ENCODE measurements around the gene NPVF. TPM values are rescaled to one million over a fixed set of nuclear protein-coding genes. Genes with fewer than 3 reads are reported as not detected.

The NPVF gene
- total RNA-seq, 2 experiments from 2014 or later, result not detected

DNA sequence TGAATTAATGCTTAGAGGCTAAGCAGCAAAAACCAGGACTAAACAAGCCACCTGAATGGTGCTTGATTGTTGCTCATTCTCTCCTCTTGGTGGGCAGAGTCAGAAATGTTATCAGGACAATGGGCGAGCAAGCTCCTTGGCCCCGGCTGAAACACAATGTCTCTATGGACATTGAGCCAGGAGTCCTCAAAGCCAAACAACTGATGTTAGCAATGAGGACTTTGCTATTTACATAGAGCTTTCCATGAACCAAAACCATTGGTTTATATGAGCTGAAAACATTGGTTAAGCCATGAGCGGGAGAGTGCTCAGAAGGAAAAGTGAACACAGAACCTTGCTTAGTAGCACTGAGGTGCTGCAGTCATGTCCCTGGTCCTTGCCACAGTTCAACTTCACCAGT lies 21.5 kb upstream of the NPVF start:
- no peaks in the 10 kb centered on the region for H3K4me1 Mint-ChIP-seq
- H3K27me3 Mint-ChIP-seq, result peaks cover 9% of the 10 kb centered on the region
- no peaks in the 10 kb centered on the region for H3K36me3 Mint-ChIP-seq (ENCODE audit: low read depth)
- H3K9me3 Mint-ChIP-seq, result no peaks in the 10 kb centered on the region
- DNase-seq, result no peak
- ChIA-PET CTCF (no interaction called here), POLR2A (no interaction called here)
- no peak overlapping the region for H3K4me3 Mint-ChIP-seq
- no peak overlapping the region for H3K27ac Mint-ChIP-seq

DNA sequence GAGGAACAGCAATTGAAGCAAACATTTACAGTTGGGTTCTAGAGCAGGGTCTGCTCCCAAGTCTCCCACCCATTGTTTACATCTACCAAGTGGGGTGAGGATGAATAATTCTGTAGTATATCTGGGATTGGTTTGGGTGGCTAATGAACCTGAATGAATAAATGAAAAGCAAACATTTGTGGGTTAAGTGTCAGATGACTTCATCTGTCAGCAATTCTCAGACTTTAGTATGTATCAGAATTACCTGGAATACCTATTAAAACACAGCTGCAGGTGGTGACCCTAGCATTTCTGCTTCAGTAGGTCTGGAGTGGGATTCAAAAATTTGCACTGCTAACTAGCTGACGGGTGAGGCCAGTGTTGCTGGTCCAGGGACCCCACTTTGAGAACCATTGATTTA lies 18.0 kb upstream of the NPVF start:
- Mint-ChIP-seq H3K36me3 (ENCODE audit: low read depth) (no peaks in the 10 kb centered on the region), H3K4me1 (no peaks in the 10 kb centered on the region), H3K27me3 (peaks cover 15% of the 10 kb centered on the region), H3K4me3 (no peak overlapping the region), H3K27ac (no peak overlapping the region), H3K9me3 (no peaks in the 10 kb centered on the region)
- DNase-seq, result no peak
- ChIA-PET POLR2A (no interaction called here), CTCF (no interaction called here)

DNA sequence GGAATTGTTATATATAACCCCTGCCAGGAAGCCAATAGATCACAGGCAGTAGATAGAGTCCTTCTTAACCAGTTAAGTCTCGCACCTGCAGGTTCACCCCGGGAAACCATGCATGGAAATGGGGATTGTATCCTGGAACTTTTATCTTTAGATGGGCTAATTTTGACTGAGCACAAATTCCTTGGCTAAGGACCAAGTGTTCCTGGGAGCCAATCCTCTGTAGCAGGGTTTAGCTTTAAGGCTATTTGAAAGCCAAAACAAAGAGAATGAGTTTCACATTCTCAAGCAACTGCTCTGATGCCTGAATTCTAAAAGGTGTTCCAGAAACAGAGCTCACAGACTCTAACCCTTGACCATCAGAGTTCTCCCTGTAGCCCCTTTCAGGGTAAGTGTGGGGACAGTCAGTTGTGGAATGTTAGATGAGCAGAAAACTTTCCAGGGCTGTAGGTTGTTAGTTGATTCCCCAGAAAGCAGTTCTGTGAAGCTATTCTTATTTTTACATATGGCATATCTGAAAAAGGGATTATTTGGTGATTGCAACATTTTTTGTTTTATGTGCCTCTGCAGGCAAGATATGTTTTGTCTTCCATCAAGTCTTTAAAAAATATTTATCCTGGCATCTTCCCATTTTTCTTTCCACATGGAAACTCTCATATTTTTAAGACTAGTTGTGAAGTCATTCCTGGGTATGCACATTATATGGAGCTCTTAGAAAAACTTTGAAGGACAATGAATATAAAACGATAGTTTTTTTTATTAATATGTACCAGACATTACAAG lies 16.2 kb upstream of the NPVF start:
- Mint-ChIP-seq H3K9me3 (no peaks in the 10 kb centered on the region), H3K36me3 (ENCODE audit: low read depth) (no peaks in the 10 kb centered on the region), H3K27ac (no peak overlapping the region), H3K4me1 (no peaks in the 10 kb centered on the region), H3K4me3 (no peak overlapping the region), H3K27me3 (peaks cover 15% of the 10 kb centered on the region)
- no peak for DNase-seq
- ChIA-PET POLR2A (no interaction called here), CTCF (interaction anchor here (0.6 to 1.5 kb wide), 3 partner anchors 11 to 25 kb away, joined by 3 to 4 read pairs (median 3); no protein-coding TSS in a partner anchor)

- Mint-ChIP-seq H3K27ac (no peak overlapping the region), H3K4me3 (no peak overlapping the region), H3K9me3 (no peaks in the 10 kb centered on the region), H3K4me1 (no peaks in the 10 kb centered on the region), H3K27me3 (peaks cover 14% of the 10 kb centered on the region), H3K36me3 (ENCODE audit: low read depth) (no peaks in the 10 kb centered on the region)
- CTCF ChIA-PET, result no interaction called here
- no peak for DNase-seq
- POLR2A ChIA-PET, result no interaction called here
These were observed 14.4 kb upstream of the NPVF start for GRCh38 chr7:25242678-25243077.

GRCh38 chr7:25240896-25241295 lies 12.6 kb upstream of the NPVF start:
- CTCF ChIA-PET, result no interaction called here
- peaks cover 11% of the 10 kb centered on the region for H3K27me3 Mint-ChIP-seq
- no peaks in the 10 kb centered on the region for H3K4me1 Mint-ChIP-seq
- POLR2A ChIA-PET, result no interaction called here
- DNase-seq, result no peak
- no peaks in the 10 kb centered on the region for H3K9me3 Mint-ChIP-seq
- no peak overlapping the region for H3K27ac Mint-ChIP-seq
- no peak overlapping the region for H3K4me3 Mint-ChIP-seq
- no peaks in the 10 kb centered on the region for H3K36me3 Mint-ChIP-seq (ENCODE audit: low read depth)

GRCh38 chr7:25240340-25240739 lies 12.1 kb upstream of the NPVF start:
- Mint-ChIP-seq H3K27ac (no peak overlapping the region), H3K4me3 (no peak overlapping the region), H3K9me3 (no peaks in the 10 kb centered on the region), H3K36me3 (ENCODE audit: low read depth) (no peaks in the 10 kb centered on the region), H3K4me1 (no peaks in the 10 kb centered on the region), H3K27me3 (peaks cover 10% of the 10 kb centered on the region)
- ChIA-PET CTCF (no interaction called here), POLR2A (no interaction called here)
- DNase-seq, result no peak

GRCh38 chr7:25239888-25240287 lies 11.6 kb upstream of the NPVF start:
- Mint-ChIP-seq H3K9me3 (no peaks in the 10 kb centered on the region), H3K27me3 (peaks cover 8% of the 10 kb centered on the region), H3K4me3 (no peak overlapping the region), H3K27ac (no peak overlapping the region), H3K36me3 (ENCODE audit: low read depth) (no peaks in the 10 kb centered on the region), H3K4me1 (no peaks in the 10 kb centered on the region)
- POLR2A ChIA-PET, result no interaction called here
- no peak for DNase-seq
- CTCF ChIA-PET, result no interaction called here

DNA sequence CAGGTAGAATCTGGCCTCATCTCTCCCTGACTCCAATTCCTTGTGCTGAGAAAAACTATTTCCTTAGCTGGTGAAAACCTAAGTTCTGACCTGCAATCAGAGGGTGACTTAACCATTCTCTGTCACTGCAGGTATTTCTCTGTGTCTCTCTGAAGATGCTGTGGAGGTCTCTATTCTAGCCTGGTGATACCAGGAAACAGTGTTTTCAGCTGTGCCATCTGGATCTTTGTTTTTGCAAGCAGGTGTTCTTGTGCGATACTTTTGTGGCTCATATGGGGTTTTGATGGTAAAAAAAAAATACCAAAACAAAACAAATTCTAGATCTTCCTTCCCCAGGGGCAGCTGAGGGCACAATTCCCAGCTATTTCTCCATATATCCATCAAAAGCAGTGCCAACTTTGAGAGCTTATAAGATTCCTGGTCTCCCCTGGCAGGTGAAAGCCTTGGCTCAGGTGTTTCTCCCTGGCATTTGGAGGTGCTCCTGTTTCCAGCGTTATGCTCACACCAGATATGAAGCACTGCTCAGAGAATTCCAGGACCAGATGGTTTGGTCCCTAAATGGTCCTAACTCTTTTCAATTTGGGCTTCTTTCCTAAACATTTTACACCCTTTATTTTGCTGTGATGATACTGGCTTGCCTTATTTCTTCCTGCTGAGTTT lies 9.9 kb upstream of the NPVF start:
- peaks cover 5% of the 10 kb centered on the region for H3K27me3 Mint-ChIP-seq
- no peaks in the 10 kb centered on the region for H3K4me1 Mint-ChIP-seq
- no peaks in the 10 kb centered on the region for H3K36me3 Mint-ChIP-seq (ENCODE audit: low read depth)
- H3K27ac Mint-ChIP-seq, result no peak overlapping the region
- no peak overlapping the region for H3K4me3 Mint-ChIP-seq
- POLR2A ChIA-PET, result no interaction called here
- no peak for DNase-seq
- H3K9me3 Mint-ChIP-seq, result no peaks in the 10 kb centered on the region
- CTCF ChIA-PET, result interaction anchor here (0.5 kb wide), 1 partner anchor 156 kb away, joined by 3 read pairs; no protein-coding TSS in a partner anchor

GRCh38 chr7:25235471-25235870 lies 7.2 kb upstream of the NPVF start:
- H3K9me3 Mint-ChIP-seq, result no peaks in the 10 kb centered on the region
- no peaks in the 10 kb centered on the region for H3K4me1 Mint-ChIP-seq
- H3K4me3 Mint-ChIP-seq, result no peak overlapping the region
- no peak for DNase-seq
- no peaks in the 10 kb centered on the region for H3K36me3 Mint-ChIP-seq (ENCODE audit: low read depth)
- H3K27ac Mint-ChIP-seq, result no peak overlapping the region
- peaks cover 4% of the 10 kb centered on the region for H3K27me3 Mint-ChIP-seq
- CTCF ChIA-PET, result interaction anchor here (0.6 kb wide), 2 partner anchors 122 to 182 kb away, joined by 3 read pairs; no protein-coding TSS in a partner anchor
- POLR2A ChIA-PET, result no interaction called here

DNA sequence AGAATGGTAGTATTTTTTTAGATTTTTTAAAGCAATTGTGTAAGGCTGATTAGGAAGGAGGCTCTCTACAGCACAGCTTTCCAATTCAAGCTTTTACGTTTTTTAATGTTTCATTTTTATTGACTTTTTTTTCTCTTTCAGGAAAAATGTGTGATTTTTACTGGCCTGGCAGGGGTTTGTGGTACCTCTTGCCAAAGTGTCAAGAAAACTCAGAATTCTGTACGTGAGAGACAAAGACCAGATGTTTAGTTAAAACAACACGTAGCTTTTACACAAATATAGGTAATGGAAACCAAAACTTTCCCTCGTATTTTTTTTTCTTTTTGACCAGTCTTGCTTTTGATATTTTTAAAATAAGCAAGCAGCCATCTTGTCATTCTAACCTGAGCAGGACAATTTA lies 6.0 kb upstream of the NPVF start:
- CTCF ChIA-PET, result no interaction called here
- H3K4me3 Mint-ChIP-seq, result no peak overlapping the region
- no peaks in the 10 kb centered on the region for H3K9me3 Mint-ChIP-seq
- no peaks in the 10 kb centered on the region for H3K36me3 Mint-ChIP-seq (ENCODE audit: low read depth)
- POLR2A ChIA-PET, result interaction anchor here (0.6 kb wide), 1 partner anchor 736 kb away, joined by 6 read pairs; no protein-coding TSS in a partner anchor
- peaks cover 4% of the 10 kb centered on the region for H3K27me3 Mint-ChIP-seq
- DNase-seq, result no peak
- no peaks in the 10 kb centered on the region for H3K4me1 Mint-ChIP-seq
- no peak overlapping the region for H3K27ac Mint-ChIP-seq

- POLR2A ChIA-PET, result no interaction called here
These were observed 5.1 kb downstream of the NPVF start for GRCh38 chr7:25223206-25223605.

DNA sequence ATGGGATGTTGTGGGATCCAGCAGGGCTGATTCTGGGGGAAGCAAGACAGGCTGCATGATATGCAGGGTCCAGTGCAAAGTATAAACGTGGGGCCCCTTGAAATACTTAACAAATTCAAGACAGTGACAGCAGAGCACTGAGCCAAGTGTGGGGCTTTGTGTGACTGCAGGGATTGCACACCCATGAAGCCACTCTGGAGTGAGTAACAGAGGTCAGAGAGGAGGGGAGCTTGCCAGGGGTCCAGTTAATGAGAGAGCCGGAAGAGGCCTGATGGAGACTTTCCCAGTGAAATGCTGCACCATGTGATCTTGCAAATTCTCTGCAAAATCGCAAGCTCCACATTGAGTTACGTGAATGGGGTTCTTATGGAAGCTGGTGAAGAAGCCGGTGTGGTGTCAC lies 5.6 kb downstream of the NPVF start:
- no peak for DNase-seq
- no peak overlapping the region for H3K4me3 Mint-ChIP-seq
- H3K9me3 Mint-ChIP-seq, result no peaks in the 10 kb centered on the region
- no peak overlapping the region for H3K27ac Mint-ChIP-seq
- H3K27me3 Mint-ChIP-seq, result peaks cover 24% of the 10 kb centered on the region
- no peaks in the 10 kb centered on the region for H3K36me3 Mint-ChIP-seq (ENCODE audit: low read depth)
- no peaks in the 10 kb centered on the region for H3K4me1 Mint-ChIP-seq
- CTCF ChIA-PET, result no interaction called here
- POLR2A ChIA-PET, result no interaction called here

More at GRCh38 chr7:25223206-25223605, 5.1 kb downstream of the NPVF start:
- no peak overlapping the region for H3K27ac Mint-ChIP-seq
- H3K27me3 Mint-ChIP-seq, result peaks cover 22% of the 10 kb centered on the region
- no peaks in the 10 kb centered on the region for H3K36me3 Mint-ChIP-seq (ENCODE audit: low read depth)
- H3K4me3 Mint-ChIP-seq, result no peak overlapping the region
- no peak for DNase-seq
- H3K9me3 Mint-ChIP-seq, result no peaks in the 10 kb centered on the region
- no peaks in the 10 kb centered on the region for H3K4me1 Mint-ChIP-seq
- CTCF ChIA-PET, result no interaction called here

- Mint-ChIP-seq H3K27me3 (peaks cover 24% of the 10 kb centered on the region), H3K27ac (no peak overlapping the region), H3K4me3 (no peak overlapping the region), H3K36me3 (ENCODE audit: low read depth) (no peaks in the 10 kb centered on the region), H3K9me3 (no peaks in the 10 kb centered on the region), H3K4me1 (no peaks in the 10 kb centered on the region)
- ChIA-PET CTCF (interaction anchor here (1.4 kb wide), 1 partner anchor 128 kb away, joined by 3 read pairs; no protein-coding TSS in a partner anchor), POLR2A (no interaction called here)
- no peak for DNase-seq
These were observed 7.3 kb downstream of the NPVF start for GRCh38 chr7:25221009-25221408.

- no peak overlapping the region for H3K4me3 Mint-ChIP-seq
- H3K27me3 Mint-ChIP-seq, result peaks cover 21% of the 10 kb centered on the region
- H3K9me3 Mint-ChIP-seq, result no peaks in the 10 kb centered on the region
- H3K27ac Mint-ChIP-seq, result no peak overlapping the region
- DNase-seq, result no peak
- no peaks in the 10 kb centered on the region for H3K4me1 Mint-ChIP-seq
- ChIA-PET POLR2A (no interaction called here), CTCF (no interaction called here)
- no peaks in the 10 kb centered on the region for H3K36me3 Mint-ChIP-seq (ENCODE audit: low read depth)
These were observed 10.1 kb downstream of the NPVF start for GRCh38 chr7:25218191-25218590.
